Measurements from ENCODE around the gene ADAMTS20.
"Not testable (repeated sequence)": the region's sequence is repeated elsewhere in the genome, so short reads cannot be mapped to it uniquely, and the experiment has no call there.

The ADAMTS20 gene

DNA sequence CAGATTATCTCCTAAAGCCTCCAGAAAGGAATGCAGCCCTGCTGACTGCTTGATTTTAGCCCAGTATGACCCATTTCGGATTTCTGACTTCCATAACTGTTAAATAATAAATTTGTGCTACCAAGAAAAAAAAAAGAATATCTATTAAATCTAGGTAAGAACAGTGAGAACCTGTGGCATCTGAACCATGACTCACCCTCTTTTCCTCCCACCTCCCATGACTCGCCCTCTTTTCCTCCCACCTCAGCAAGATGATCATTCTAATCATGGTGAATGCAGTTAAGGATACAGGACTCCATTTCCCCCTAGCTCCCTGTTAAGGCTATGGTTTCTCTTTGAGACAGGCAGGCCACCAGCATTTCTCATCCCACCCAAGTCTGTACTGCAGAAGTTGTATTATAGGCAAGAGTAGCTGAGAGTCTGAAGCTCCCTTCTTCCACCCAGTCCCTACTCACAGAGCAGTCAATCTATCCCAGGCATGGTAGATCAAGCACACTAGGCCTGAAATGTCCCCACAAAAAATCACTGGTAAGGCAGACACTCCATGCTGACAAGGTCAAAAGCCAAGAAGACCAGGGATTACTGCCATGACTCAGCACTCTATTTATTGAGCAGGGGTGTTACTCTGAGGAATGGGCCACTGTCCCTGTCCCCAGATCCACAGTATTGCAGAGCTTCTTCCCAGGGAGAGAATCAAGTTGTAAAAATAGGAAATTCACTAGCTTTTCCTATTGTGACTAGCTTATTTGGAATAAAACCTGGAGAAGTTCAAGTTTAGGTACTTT is 188.9 kb downstream of the ADAMTS20 start:
- H3K9ac ChIP-seq (ENCODE audit: low read depth, low read length): no peak overlapping the region
- no peaks in the 10 kb centered on the region for H3K36me3 ChIP-seq (ENCODE audit: insufficient read depth, low read length)
- H3K4me1 ChIP-seq (ENCODE audit: insufficient read depth, low read length): no peaks in the 10 kb centered on the region
- no peaks in the 10 kb centered on the region for H3K9me3 ChIP-seq (ENCODE audit: control insufficient read depth, insufficient read depth, low read length)

GRCh38 chr12:43361031-43361710 is 190.8 kb downstream of the ADAMTS20 start:
- no peaks in the 10 kb centered on the region for H3K4me1 ChIP-seq (ENCODE audit: insufficient read depth, low read length)
- H3K9ac ChIP-seq (ENCODE audit: low read depth, low read length): no peak overlapping the region
- no peaks in the 10 kb centered on the region for H3K36me3 ChIP-seq (ENCODE audit: insufficient read depth, low read length)
- no peaks in the 10 kb centered on the region for H3K9me3 ChIP-seq (ENCODE audit: control insufficient read depth, insufficient read depth, low read length)

DNA sequence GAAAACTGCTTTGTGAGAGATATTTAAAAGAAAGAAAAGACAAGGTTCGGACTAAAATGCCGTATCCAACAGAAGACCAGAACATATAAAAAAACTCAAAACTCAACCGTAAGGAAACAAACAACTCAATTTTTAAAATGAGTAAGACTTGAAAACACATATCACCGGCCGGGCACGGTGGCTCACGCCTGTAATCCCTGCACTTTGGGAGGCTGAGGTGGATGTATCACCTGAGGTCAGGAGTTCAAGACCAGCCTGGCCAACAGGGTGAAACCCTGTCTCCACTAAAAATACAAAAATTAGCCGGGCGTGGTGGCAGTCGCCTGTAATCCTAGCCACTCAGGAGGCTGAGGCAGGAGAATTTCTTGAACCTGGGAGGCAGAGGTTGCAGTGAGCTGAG is 192.0 kb downstream of the ADAMTS20 start:
- not testable (repeated sequence) for H3K4me1 ChIP-seq (ENCODE audit: insufficient read depth, low read length); H3K9ac ChIP-seq (ENCODE audit: low read depth, low read length); H3K9me3 ChIP-seq (ENCODE audit: control insufficient read depth, insufficient read depth, low read length); H3K36me3 ChIP-seq (ENCODE audit: insufficient read depth, low read length)

DNA sequence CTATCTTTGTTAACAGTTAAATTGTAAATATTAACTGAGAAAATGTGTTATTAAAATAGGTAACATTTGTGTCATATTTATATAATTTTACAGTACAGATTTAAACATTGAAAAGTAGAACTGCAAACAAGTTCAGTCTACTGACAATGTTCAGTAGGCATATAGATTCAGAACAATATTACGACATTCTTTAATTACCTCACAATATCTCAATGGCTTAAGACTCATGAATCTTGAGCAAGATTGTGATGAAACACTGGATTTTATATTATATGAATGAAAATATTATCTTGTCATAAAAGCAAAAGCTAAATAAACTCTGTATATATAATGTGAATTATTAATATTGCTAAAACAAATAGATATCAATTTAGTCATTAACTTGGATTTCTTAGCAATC is 194.9 kb downstream of the ADAMTS20 start:
- Histone ChIP-seq H3K36me3 (ENCODE audit: insufficient read depth, low read length) (no peaks in the 10 kb centered on the region), H3K9me3 (ENCODE audit: control insufficient read depth, insufficient read depth, low read length) (no peaks in the 10 kb centered on the region), H3K4me1 (ENCODE audit: insufficient read depth, low read length) (no peaks in the 10 kb centered on the region), H3K9ac (ENCODE audit: low read depth, low read length) (no peak overlapping the region)

- no peaks in the 10 kb centered on the region for H3K36me3 ChIP-seq (ENCODE audit: insufficient read depth, low read length)
- H3K9ac ChIP-seq (ENCODE audit: low read depth, low read length): no peak overlapping the region
- no peaks in the 10 kb centered on the region for H3K4me1 ChIP-seq (ENCODE audit: insufficient read depth, low read length)
- H3K9me3 ChIP-seq (ENCODE audit: control insufficient read depth, insufficient read depth, low read length): no peaks in the 10 kb centered on the region
Measured at GRCh38 chr12:43352001-43352400, 200.0 kb downstream of the ADAMTS20 start.

DNA sequence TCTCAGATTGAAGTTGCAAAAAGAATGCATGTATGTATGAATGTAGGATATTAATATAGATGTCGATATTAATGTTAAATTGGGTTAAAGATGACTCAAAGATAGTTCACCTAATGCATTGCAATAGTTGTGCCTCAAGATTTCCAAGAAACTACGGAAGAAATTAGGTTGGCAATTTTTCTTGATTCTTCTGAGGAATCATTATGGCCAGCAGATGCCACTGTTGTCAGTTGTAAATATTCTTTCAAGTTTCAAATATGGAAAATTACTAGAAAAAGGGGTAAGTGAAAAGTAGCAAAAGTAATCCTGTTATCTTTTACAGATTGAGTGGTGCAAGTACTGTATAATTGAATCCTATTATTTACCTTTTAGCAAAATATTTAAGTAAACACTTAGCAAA is 202.1 kb downstream of the ADAMTS20 start:
- H3K9ac ChIP-seq (ENCODE audit: low read depth, low read length): no peak overlapping the region
- H3K9me3 ChIP-seq (ENCODE audit: control insufficient read depth, insufficient read depth, low read length): 0 out of 2 replicates have a peak, but pooled peaks cover 4% of the 10 kb centered on the region
- no peaks in the 10 kb centered on the region for H3K36me3 ChIP-seq (ENCODE audit: insufficient read depth, low read length)
- no peaks in the 10 kb centered on the region for H3K4me1 ChIP-seq (ENCODE audit: insufficient read depth, low read length)

DNA sequence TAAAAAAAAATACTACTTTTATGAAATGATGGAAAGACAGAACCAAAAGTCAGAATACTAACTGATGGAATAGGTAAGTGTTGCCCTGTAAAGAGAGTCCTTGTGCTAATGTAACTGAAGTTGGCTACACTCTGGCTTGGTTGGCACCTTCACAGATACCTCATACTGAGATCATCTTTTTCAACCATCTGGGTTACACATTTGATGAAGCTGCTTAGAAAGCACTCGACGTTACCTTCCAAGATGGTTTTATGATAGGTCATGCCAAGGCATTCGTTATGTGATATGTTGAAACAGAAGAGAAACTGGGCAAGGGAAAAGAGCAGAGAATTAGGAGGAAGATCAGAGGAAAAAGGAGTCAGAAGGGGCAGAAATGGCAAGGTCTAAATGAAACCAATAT is 203.8 kb downstream of the ADAMTS20 start:
- peaks cover 4% of the 10 kb centered on the region; the same call in 1 of the 2 replicates for H3K9me3 ChIP-seq (ENCODE audit: control insufficient read depth, insufficient read depth, low read length)
- no peaks in the 10 kb centered on the region for H3K36me3 ChIP-seq (ENCODE audit: insufficient read depth, low read length)
- H3K4me1 ChIP-seq (ENCODE audit: insufficient read depth, low read length): no peaks in the 10 kb centered on the region
- H3K9ac ChIP-seq (ENCODE audit: low read depth, low read length): no peak overlapping the region

DNA sequence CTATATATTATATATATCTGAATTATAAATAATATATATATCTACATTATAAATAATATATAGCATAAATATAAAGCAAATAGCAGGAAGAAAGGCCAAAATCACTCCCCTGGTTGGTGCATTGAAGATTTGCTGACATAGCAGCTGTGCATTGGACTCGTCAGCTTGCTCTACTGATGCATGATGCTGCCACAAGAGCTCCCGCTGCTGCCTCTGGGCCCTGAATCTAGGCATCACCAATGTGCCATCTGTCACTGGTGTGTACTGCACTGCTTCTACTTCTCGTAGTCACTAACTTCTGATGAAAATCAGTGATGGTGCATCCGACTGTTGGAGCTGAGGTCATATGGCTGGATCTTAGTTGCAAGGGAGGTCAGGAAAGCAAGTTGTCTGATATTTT is 205.0 kb downstream of the ADAMTS20 start:
- Histone ChIP-seq H3K36me3 (ENCODE audit: insufficient read depth, low read length) (no peaks in the 10 kb centered on the region), H3K4me1 (ENCODE audit: insufficient read depth, low read length) (no peaks in the 10 kb centered on the region), H3K9ac (ENCODE audit: low read depth, low read length) (no peak overlapping the region), H3K9me3 (ENCODE audit: control insufficient read depth, insufficient read depth, low read length) (peaks cover 4% of the 10 kb centered on the region; the same call in 1 of the 2 replicates)

DNA sequence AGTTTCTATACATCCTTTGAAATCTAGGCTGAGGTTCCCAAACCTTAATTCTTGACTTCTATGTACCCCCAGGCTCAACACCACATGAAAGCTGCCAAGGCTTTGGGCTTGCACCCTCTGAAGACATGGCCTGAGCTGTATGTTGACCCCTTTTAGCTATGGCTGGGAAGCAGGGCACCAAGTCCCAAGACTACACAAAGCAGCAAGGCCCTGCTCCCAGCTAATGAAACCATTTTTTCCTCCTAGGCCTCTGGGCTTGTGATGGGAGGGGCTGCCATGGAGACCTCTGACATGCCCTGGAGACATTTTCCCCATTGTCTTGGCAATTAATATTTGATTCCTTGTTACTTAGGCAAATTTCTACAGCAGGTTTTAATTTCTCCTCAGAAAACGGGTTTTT is 207.0 kb downstream of the ADAMTS20 start:
- Histone ChIP-seq H3K36me3 (ENCODE audit: insufficient read depth, low read length) (no peaks in the 10 kb centered on the region), H3K9me3 (ENCODE audit: control insufficient read depth, insufficient read depth, low read length) (peaks cover 4% of the 10 kb centered on the region; the same call in 1 of the 2 replicates), H3K9ac (ENCODE audit: low read depth, low read length) (no peak overlapping the region), H3K4me1 (ENCODE audit: insufficient read depth, low read length) (no peaks in the 10 kb centered on the region)

GRCh38 chr12:43341785-43342313 is 210.2 kb downstream of the ADAMTS20 start:
- H3K9ac ChIP-seq (ENCODE audit: low read depth, low read length): not testable (repeated sequence)
- peaks cover 12% of the 10 kb centered on the region; the same call in 1 of the 2 replicates for H3K4me1 ChIP-seq (ENCODE audit: insufficient read depth, low read length)

DNA sequence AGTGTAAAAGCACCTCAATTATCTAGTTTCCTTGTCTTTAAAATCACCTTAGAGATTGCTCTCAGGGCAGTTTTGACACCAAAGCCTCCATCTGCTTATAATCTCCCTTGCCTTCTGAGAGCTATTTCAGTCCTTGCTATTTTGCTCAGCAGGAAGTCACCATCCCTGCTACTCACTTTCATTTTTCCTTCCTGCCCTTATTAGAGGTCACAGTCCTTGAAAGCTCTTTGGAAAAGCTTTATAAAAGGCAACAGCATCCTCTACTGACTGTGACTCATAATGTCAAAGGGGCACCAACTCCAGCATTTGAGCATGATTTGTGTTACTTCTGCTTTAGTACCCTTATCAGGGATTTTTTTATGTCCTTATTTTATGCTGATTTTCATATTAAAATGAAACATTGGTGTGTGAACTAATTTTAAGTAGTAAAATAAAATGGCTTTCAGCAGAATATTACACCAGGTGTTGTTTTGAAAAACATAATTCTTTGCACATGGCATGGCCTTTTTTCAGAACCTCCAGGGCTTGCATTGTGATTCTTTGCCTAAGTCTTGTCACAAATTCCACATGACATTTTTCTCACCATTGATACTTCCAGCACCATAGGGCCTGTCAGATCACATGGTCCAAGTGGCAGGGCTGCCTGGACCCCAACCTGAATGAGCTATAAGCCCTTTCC is 213.0 kb downstream of the ADAMTS20 start:
- Histone ChIP-seq H3K9me3 (ENCODE audit: control insufficient read depth, insufficient read depth, low read length) (no peaks in the 10 kb centered on the region), H3K4me1 (ENCODE audit: insufficient read depth, low read length) (peaks cover 12% of the 10 kb centered on the region; the same call in 1 of the 2 replicates), H3K9ac (ENCODE audit: low read depth, low read length) (no peak overlapping the region), H3K36me3 (ENCODE audit: insufficient read depth, low read length) (no peaks in the 10 kb centered on the region)

More at GRCh38 chr12:43341785-43342313, 210.2 kb downstream of the ADAMTS20 start:
- H3K9me3 ChIP-seq (ENCODE audit: control insufficient read depth, insufficient read depth, low read length); H3K36me3 ChIP-seq (ENCODE audit: insufficient read depth, low read length): not testable (repeated sequence)

GRCh38 chr12:43337571-43338444 is 214.2 kb downstream of the ADAMTS20 start:
- H3K36me3 ChIP-seq (ENCODE audit: insufficient read depth, low read length): no peaks in the 10 kb centered on the region
- no peak overlapping the region for H3K9ac ChIP-seq (ENCODE audit: low read depth, low read length)
- peaks cover 12% of the 10 kb centered on the region; the same call in 1 of the 2 replicates for H3K4me1 ChIP-seq (ENCODE audit: insufficient read depth, low read length)
- H3K9me3 ChIP-seq (ENCODE audit: control insufficient read depth, insufficient read depth, low read length): no peaks in the 10 kb centered on the region

- H3K9ac ChIP-seq (ENCODE audit: low read depth, low read length): no peak overlapping the region
- H3K36me3 ChIP-seq (ENCODE audit: insufficient read depth, low read length): no peaks in the 10 kb centered on the region
- no peaks in the 10 kb centered on the region for H3K9me3 ChIP-seq (ENCODE audit: control insufficient read depth, insufficient read depth, low read length)
Measured at GRCh38 chr12:43336962-43337555, 214.9 kb downstream of the ADAMTS20 start.

More at GRCh38 chr12:43336962-43337555, 214.9 kb downstream of the ADAMTS20 start:
- H3K4me1 ChIP-seq (ENCODE audit: insufficient read depth, low read length): peaks cover 12% of the 10 kb centered on the region; the same call in 1 of the 2 replicates
